Fibroblast of lung (primary cell): ENCODE results near the gene GMEB1.

Experiments
- CTCF ChIP-seq, 2 donors: IDR thresholded peaks in 1 of 2; conservative IDR thresholded peaks in 1 of 2; 1 replicate in 1 of 2; 2 replicates in 1 of 2; pipeline ENCODE4 v1.5.1; 2011 to 2012; ENCODE audit warnings: low read length in 2 of 2, control low read depth in 1 of 2, inconsistent platforms in 1 of 2, low read depth in 1 of 2, mild to moderate bottlenecking in 1 of 2
- EZH2 ChIP-seq: IDR thresholded peaks from 2 replicates; pipeline ENCODE4 v1.5.1; 2012; ENCODE audit warnings: low read length, control low read depth, mild to moderate bottlenecking; ENCODE audit errors: missing control alignments

DNA sequence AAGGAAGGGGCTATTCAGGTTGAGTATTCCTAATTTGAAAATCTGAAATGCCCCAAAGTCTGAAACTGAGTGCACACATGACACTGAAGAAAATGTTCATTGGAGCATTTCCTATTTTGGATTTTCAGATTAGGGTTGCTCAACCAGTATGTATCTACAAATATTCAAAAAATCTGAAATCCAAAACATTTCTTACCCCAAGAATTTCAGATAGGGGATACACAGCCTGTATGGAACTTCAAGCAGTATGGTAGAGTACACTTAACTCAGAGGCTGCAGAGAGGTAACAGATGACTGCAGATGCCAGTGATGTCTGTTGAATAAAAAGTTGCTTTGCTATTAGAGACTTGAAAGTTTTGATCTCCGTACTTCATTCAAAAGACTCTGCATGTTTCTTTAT is 87.1 kb downstream of the GMEB1 start:
- TF ChIP-seq CTCF (conservative IDR thresholded peaks at IDR 0.05 in 1 of 2, IDR thresholded peaks at IDR 0.05 in 1 of 2; ENCODE audit: low read depth in 1 of 2, low read length in 2 of 2) (no peak), EZH2 (no peak)
